ENCODE results near the gene KIAA0825.

KIAA0825 gene

DNA sequence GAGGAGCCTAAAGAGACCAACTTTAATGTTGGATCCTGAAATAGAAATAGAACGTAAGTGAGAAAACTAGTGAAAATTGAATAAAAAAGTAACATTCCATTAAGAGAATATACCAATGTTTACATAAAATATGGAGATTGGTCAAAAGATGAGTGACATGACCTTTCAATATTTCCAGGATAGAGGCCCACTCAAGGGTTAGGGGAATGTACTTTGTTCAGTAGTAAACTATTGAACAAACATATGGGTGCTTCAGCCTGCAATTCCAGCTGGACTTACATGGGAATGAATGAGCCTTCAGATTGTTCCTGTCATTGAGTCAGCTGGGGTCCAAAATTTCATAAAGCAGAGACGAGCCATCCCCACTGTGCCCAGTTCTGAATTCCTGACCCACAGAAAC lies 505.3 kb downstream of the KIAA0825 start:
- no peaks in the 10 kb centered on the region for H3K36me3 ChIP-seq (ENCODE audit: control insufficient read depth, insufficient read depth, low read length)
- H2AFZ ChIP-seq = peak overlapping the region; percentile 14
- no peak overlapping the region for H3K4me3 ChIP-seq (ENCODE audit: low read depth, low read length)
- no peaks in the 10 kb centered on the region for H3K79me2 ChIP-seq
- no peak overlapping the region for H3K4me2 ChIP-seq (ENCODE audit: low read length)
- no peaks in the 10 kb centered on the region for H3K4me1 ChIP-seq
- H3K27ac ChIP-seq = no peak overlapping the region
- no peak overlapping the region for H3K9ac ChIP-seq
- no peak for TF ChIP-seq CTCF (IDR thresholded peaks at IDR 0.05)
- no peaks in the 10 kb centered on the region for H3K9me3 ChIP-seq (ENCODE audit: control insufficient read depth, low read length)
- no peaks in the 10 kb centered on the region for H3K27me3 ChIP-seq (ENCODE audit: control insufficient read depth, insufficient read depth, low read length)

GRCh38 chr5:94111209-94112004 lies 507.0 kb downstream of the KIAA0825 start:
- no peak overlapping the region for H3K9ac ChIP-seq
- H3K79me2 ChIP-seq = no peaks in the 10 kb centered on the region
- peak overlapping the region; percentile 78 for H3K27ac ChIP-seq
- peak overlapping the region; percentile 90 for H2AFZ ChIP-seq
- no peaks in the 10 kb centered on the region for H3K36me3 ChIP-seq (ENCODE audit: control insufficient read depth, insufficient read depth, low read length)
- peak; percentile 33 for TF ChIP-seq CTCF (IDR thresholded peaks at IDR 0.05)
- H3K9me3 ChIP-seq (ENCODE audit: control insufficient read depth, low read length) = no peaks in the 10 kb centered on the region
- H3K4me3 ChIP-seq (ENCODE audit: low read depth, low read length) = peak overlapping the region; percentile 86
- no peaks in the 10 kb centered on the region for H3K27me3 ChIP-seq (ENCODE audit: control insufficient read depth, insufficient read depth, low read length)
- H3K4me1 ChIP-seq = no peaks in the 10 kb centered on the region
- H3K4me2 ChIP-seq (ENCODE audit: low read length) = peak overlapping the region; percentile 52

DNA sequence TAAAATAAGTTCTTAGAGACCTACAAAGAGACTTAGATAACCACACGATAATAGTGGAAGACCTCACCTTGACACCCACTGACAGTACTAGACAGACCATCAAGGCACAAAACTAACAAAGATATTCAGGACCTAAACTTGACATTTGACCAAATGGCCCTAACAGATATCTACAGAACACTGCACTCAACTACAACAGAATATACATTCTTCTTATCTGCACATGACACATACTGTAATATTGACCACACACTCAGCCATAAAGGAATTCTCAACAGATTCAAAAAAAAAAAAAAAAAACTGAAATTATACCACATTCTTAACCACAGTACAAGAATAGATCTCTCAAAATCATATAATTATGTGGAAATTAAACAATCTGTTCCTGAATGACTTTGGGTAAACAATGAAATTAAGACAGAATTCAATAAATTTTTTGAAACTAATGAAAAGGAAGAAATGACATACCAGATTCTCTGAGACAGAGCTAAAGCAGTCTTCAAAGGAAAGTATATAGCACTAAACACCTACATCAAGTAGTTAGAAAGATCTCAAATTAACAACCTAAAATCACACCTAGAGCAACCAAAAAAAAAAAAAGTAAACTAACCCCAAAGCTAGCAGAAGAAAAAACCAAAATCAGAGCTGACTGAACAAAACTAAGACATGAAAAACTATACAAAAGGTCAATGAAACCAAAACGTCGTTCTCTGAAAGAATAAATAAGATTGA lies 514.7 kb downstream of the KIAA0825 start:
- Histone ChIP-seq H2AFZ (no peak overlapping the region), H3K79me2 (peaks cover 31% of the 10 kb centered on the region), H3K27ac (no peak overlapping the region), H3K27me3 (ENCODE audit: control insufficient read depth, insufficient read depth, low read length) (no peaks in the 10 kb centered on the region), H3K4me2 (ENCODE audit: low read length) (no peak overlapping the region), H3K4me3 (ENCODE audit: low read depth, low read length) (no peak overlapping the region), H3K9me3 (ENCODE audit: control insufficient read depth, low read length) (peaks cover 4% of the 10 kb centered on the region), H3K36me3 (ENCODE audit: control insufficient read depth, insufficient read depth, low read length) (no peaks in the 10 kb centered on the region), H3K9ac (no peak overlapping the region), H3K4me1 (no peaks in the 10 kb centered on the region)
- TF ChIP-seq CTCF (IDR thresholded peaks at IDR 0.05) = no peak
